PC-3 (cell line): ENCODE data around the gene ZBTB12. TPM values are rescaled to one million over a fixed set of nuclear protein-coding genes. Genes with fewer than 3 reads are reported as not detected.
A peak's percentile ranks its signal among the peaks of the same experiment; 100 is the strongest.
"Not testable (repeated sequence)": the region's sequence is repeated elsewhere in the genome, so short reads cannot be mapped to it uniquely, and the experiment has no call there.

Experiments used
- ATAC-seq: fragments of 200-7000 bp; cut with Tn5 transposase; 2 replicates; pipeline ENCODE4 v1.9.1; 2020; ENCODE audit warnings: mild to moderate bottlenecking, moderate library complexity
- BruUV-seq: library from RNA; stranded (reverse); fragments of 400-500 nt; replicated peaks from 2 replicates; lab custom pipeline; 2021; lab: Mats Ljungman, UMichigan
- CTCF ChIA-PET: fragments of 300-600 bp; sonication (Branson Sonifier 250); formaldehyde crosslinking; loops from one replicate; lab custom pipeline; 2022; ENCODE audit warnings: antibody characterized with exemption; lab: Charles Lee
- POLR2A ChIA-PET: fragments of 300-600 bp; sonication (Branson Sonifier 250); formaldehyde crosslinking; loops from one replicate; lab custom pipeline; 2022; ENCODE audit warnings: antibody characterized with exemption; ENCODE audit not compliant: unreplicated experiment; lab: Charles Lee
- DNase-seq: peaks from one replicate; pipeline ENCODE4 v3.0.0-alpha.2; 2015
- H2AFZ ChIP-seq: fragments of 300-600 bp; sonication (generic); 2 replicates; pipeline ENCODE4 v1.6.0; 2016; ENCODE audit warnings: antibody characterized with exemption, low read length
- H3F3A ChIP-seq: fragments of 300-600 bp; sonication (generic); one replicate; pipeline ENCODE4 v1.6.0; 2017; ENCODE audit warnings: antibody characterized with exemption, low read length, control low read depth, mild to moderate bottlenecking; ENCODE audit not compliant: unreplicated experiment
- H3K27ac ChIP-seq: fragments of 300-600 bp; sonication (generic); 2 replicates; pipeline ENCODE4 v1.5.1; 2016; ENCODE audit warnings: mild to moderate bottlenecking, low read length
- H3K27me3 ChIP-seq: fragments of 300-600 bp; sonication (generic); 2 replicates; pipeline ENCODE4 v1.6.1; 2016; ENCODE audit warnings: low read length, mixed read lengths
- H3K36me3 ChIP-seq: fragments of 300-600 bp; sonication (generic); 2 replicates; pipeline ENCODE4 v1.6.1; 2016; ENCODE audit warnings: low read depth, mixed run types, low read length, mixed read lengths
- H3K4me1 ChIP-seq: fragments of 300-600 bp; sonication (generic); 2 replicates; pipeline ENCODE4 v1.5.1; 2016; ENCODE audit warnings: low read length; ENCODE audit not compliant: insufficient read depth
- H3K4me2 ChIP-seq: fragments of 300-600 bp; sonication (generic); 2 replicates; pipeline ENCODE4 v1.6.0; 2016; ENCODE audit warnings: low read length
- H3K4me3 ChIP-seq: fragments of 300-600 bp; sonication (generic); 2 replicates; pipeline ENCODE4 v1.5.1; 2016; ENCODE audit warnings: mild to moderate bottlenecking, low read length, mixed read lengths
- H3K79me2 ChIP-seq: fragments of 300-600 bp; sonication (generic); 2 replicates; pipeline ENCODE4 v1.6.1; 2017; ENCODE audit warnings: low read length, mixed read lengths
- H3K9ac ChIP-seq: fragments of 300-600 bp; sonication (generic); 2 replicates; pipeline ENCODE4 v1.6.0; 2016; ENCODE audit warnings: mild to moderate bottlenecking, low read length
- H3K9me2 ChIP-seq: fragments of 300-600 bp; sonication (generic); replicated peaks from 2 replicates; pipeline ENCODE4 v1.6.1; 2016; ENCODE audit warnings: mixed run types, low read length, mixed read lengths
- H3K9me3 ChIP-seq: fragments of 300-600 bp; sonication (generic); 2 replicates; pipeline ENCODE4 v1.6.1; 2016; ENCODE audit warnings: low read length, mixed read lengths
- H4K20me1 ChIP-seq: fragments of 300-600 bp; sonication (generic); 2 replicates; pipeline ENCODE4 v1.6.1; 2016; ENCODE audit warnings: low read length, mixed read lengths
- EZH2 ChIP-seq: fragments of 300-600 bp; sonication (generic); IDR thresholded peaks from one replicate; pipeline ENCODE4 v1.6.1; 2017; ENCODE audit warnings: antibody characterized with exemption, mild to moderate bottlenecking, low read length; ENCODE audit not compliant: unreplicated experiment
- EZH2phosphoT487 ChIP-seq: fragments of 300-600 bp; sonication (generic); IDR thresholded peaks from 2 replicates; pipeline ENCODE4 v1.6.1; 2018; ENCODE audit warnings: mild to moderate bottlenecking, antibody characterized with exemption, low read length, borderline replicate concordance
- intact Hi-C: fragments of 100-400 bp; cut with micrococcal nuclease; formaldehyde crosslinking; loops from 2 replicates; pipeline ENCODE4 v1.9.0; 2023
- total RNA-seq: library from RNA; depleted of rRNA; stranded (reverse); fragments of >200 nt; gene quantifications from 2 replicates; pipeline ENCODE4 v1.2.3, GENCODE V29; 2014
- TF ChIP-seq, protein P1 (sequence below): fragments of 300-600 bp; sonication (generic); conservative IDR thresholded peaks from 2 replicates; pipeline ENCODE4 v1.5.1; 2017; ENCODE audit warnings: antibody characterized with exemption, low read depth, mild to moderate bottlenecking, low read length

The ZBTB12 gene
- total RNA-seq, 1 experiment from 2014 or later, result 5.4 TPM

DNA sequence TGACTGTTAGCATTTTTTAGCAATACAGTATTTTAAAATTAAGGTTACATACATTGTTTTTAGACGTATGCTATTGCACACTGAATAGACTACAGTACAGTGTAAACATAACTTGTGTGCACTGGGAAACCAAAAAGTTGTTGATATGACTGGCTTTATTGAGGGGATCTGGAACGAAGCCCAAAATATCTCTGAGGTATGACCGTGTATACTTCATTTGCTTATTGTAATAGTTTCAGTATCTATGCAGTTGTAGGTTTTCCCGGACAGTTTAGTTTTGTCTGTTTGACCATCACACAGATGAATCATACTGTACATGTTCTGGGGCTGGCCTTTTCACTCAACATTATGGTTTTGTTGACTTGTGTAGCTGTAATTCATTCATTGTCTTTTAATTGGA is 6.9 kb upstream of the ZBTB12 start:
- no TSS peak for BruUV-seq
- no peaks in the 10 kb centered on the region for H3K27me3 ChIP-seq
- DNase-seq (peak; percentile 87), ATAC-seq (peak; percentile 82)
- no peak overlapping the region for H2AFZ ChIP-seq
- TF ChIP-seq EZH2 (no peak), EZH2phosphoT487 (no peak)
- TF ChIP-seq, protein P1, sequence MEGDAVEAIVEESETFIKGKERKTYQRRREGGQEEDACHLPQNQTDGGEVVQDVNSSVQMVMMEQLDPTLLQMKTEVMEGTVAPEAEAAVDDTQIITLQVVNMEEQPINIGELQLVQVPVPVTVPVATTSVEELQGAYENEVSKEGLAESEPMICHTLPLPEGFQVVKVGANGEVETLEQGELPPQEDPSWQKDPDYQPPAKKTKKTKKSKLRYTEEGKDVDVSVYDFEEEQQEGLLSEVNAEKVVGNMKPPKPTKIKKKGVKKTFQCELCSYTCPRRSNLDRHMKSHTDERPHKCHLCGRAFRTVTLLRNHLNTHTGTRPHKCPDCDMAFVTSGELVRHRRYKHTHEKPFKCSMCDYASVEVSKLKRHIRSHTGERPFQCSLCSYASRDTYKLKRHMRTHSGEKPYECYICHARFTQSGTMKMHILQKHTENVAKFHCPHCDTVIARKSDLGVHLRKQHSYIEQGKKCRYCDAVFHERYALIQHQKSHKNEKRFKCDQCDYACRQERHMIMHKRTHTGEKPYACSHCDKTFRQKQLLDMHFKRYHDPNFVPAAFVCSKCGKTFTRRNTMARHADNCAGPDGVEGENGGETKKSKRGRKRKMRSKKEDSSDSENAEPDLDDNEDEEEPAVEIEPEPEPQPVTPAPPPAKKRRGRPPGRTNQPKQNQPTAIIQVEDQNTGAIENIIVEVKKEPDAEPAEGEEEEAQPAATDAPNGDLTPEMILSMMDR, result no peak
- H3K4me2 ChIP-seq, result peak overlapping the region; percentile 28
- intact Hi-C loops, result loop anchor here (10.0 kb wide), 1 partner anchor 206 kb away; no protein-coding TSS in a partner anchor
- H3K36me3 ChIP-seq, result no peaks in the 10 kb centered on the region
- H3K4me3 ChIP-seq, result no peak overlapping the region
- H3K9me3 ChIP-seq, result no peaks in the 10 kb centered on the region
- H3F3A ChIP-seq, result no peaks in the 10 kb centered on the region
- no peak overlapping the region for H3K9ac ChIP-seq
- POLR2A ChIA-PET, result no interaction called here
- peaks cover 33% of the 10 kb centered on the region for H3K4me1 ChIP-seq
- H3K79me2 ChIP-seq, result no peaks in the 10 kb centered on the region
- H3K9me2 ChIP-seq, result no peaks in the 10 kb centered on the region
- H4K20me1 ChIP-seq, result no peaks in the 10 kb centered on the region
- CTCF ChIA-PET, result no interaction called here
- peak overlapping the region; percentile 46 for H3K27ac ChIP-seq

DNA sequence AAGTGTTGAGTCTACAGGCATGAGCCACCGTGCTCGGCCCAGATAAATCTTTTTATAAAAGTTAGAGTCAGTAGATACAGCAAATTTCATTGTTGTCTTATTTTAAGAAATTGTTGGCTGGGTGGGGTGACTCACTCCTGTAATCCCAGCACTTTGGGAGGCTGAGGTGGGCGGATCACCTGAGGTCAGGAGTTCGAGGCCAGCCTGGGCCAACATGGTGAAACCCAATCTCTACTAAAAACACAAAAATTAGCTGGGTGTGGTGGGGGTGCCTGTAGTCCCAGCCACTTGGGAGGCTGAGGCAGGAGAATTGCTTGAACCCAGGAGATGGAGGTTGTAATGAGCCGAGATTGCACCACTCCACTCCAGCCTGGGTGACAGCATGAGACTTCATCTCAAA is 6.4 kb upstream of the ZBTB12 start:
- H3K9me3 ChIP-seq, H3K9me2 ChIP-seq, POLR2A ChIA-PET, H3K27me3 ChIP-seq, H3F3A ChIP-seq, H3K79me2 ChIP-seq, H4K20me1 ChIP-seq, CTCF ChIA-PET, H3K36me3 ChIP-seq, ATAC-seq, DNase-seq, H3K4me3 ChIP-seq, H2AFZ ChIP-seq, H3K9ac ChIP-seq, BruUV-seq: not testable (repeated sequence)
- intact Hi-C loops, result loop anchor here (10.0 kb wide), 1 partner anchor 207 kb away; no protein-coding TSS in a partner anchor
- Histone ChIP-seq H3K27ac (peak overlapping the region; percentile 46), H3K4me1 (peaks cover 33% of the 10 kb centered on the region), H3K4me2 (peak overlapping the region; percentile 28)

DNA sequence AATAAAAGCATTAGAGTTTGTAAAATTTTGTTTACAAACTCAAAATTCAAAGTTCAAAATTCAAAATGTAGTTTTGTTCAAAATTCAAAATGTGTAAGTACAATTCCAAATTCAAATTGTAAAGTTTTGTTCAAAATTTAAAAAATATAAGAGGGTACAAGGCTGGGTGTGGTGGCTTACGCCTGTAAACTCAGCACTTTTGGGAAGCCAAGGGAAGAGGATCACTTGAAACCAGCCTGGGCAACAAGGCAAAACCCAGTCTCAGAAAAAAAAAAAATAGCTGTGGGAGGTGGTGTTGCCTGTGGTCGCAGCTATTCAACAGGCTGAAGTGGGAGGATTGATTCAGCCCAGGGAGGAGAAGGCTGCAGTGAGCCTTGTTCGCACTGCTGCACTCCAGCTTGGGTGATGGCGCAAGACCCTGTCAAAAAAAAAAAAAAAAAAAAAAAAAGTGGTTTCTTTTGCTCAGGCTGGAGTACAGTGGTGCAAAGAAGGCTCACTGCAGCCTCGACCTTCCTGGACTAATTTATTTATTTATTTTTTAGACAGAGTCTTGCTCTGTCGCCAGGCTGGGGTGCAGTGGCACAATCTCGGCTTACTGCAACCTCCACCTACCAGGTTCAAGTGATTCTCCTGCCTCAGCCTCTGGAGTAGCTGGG is 5.4 kb upstream of the ZBTB12 start:
- no peaks in the 10 kb centered on the region for H3K9me3 ChIP-seq
- no peak overlapping the region for H3K4me2 ChIP-seq
- no peaks in the 10 kb centered on the region for H4K20me1 ChIP-seq
- ChIA-PET POLR2A (interaction anchor here (0.6 kb wide), 1 partner anchor 462 kb away, joined by 6 read pairs; no protein-coding TSS in a partner anchor), CTCF (interaction anchor here (0.7 kb wide), 1 partner anchor 228 kb away, joined by 17 read pairs; no protein-coding TSS in a partner anchor)
- BruUV-seq, result no TSS peak
- ATAC-seq, result no peak
- H3F3A ChIP-seq, result no peaks in the 10 kb centered on the region
- H3K79me2 ChIP-seq, result no peaks in the 10 kb centered on the region
- H3K36me3 ChIP-seq, result no peaks in the 10 kb centered on the region
- H3K9ac ChIP-seq, result no peak overlapping the region
- DNase-seq, result no peak
- H2AFZ ChIP-seq, result no peak overlapping the region
- H3K27ac ChIP-seq, result no peak overlapping the region
- H3K4me1 ChIP-seq, result peaks cover 39% of the 10 kb centered on the region
- intact Hi-C loops, result loop anchor here (10.0 kb wide), 1 partner anchor 208 kb away; no protein-coding TSS in a partner anchor
- no peak overlapping the region for H3K4me3 ChIP-seq
- no peaks in the 10 kb centered on the region for H3K27me3 ChIP-seq
- TF ChIP-seq EZH2phosphoT487, result no peak
- H3K9me2 ChIP-seq, result no peaks in the 10 kb centered on the region

DNA sequence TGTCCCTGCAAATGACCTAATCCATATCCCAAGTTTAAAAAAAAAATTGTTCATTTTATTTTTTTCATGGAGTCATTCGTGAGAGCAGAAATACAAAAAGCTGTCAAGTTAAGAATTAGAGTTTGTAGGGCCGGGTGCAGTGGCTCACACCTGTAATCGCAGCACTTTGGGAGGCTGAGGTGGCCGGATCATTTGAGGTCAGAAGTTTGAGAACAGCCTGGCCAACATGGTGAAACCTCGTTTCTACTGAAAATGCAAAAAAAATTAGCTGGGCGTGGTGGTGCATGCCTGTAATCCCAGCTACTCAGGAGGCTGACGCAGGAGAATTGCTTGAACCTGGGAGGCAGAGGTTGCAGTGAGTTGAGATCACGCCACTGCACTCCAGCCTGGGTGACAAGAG is 4.8 kb upstream of the ZBTB12 start:
- not testable (repeated sequence) for H3K27ac ChIP-seq, H3K4me2 ChIP-seq, BruUV-seq, H3K36me3 ChIP-seq, H3F3A ChIP-seq, H3K79me2 ChIP-seq, H3K9me2 ChIP-seq, H2AFZ ChIP-seq, DNase-seq, H3K27me3 ChIP-seq, ATAC-seq, H4K20me1 ChIP-seq, H3K9ac ChIP-seq, H3K9me3 ChIP-seq, H3K4me3 ChIP-seq
- ChIA-PET POLR2A (interaction anchor here (0.6 kb wide), 1 partner anchor 463 kb away, joined by 6 read pairs; no protein-coding TSS in a partner anchor), CTCF (interaction anchor here (0.7 kb wide), 1 partner anchor 229 kb away, joined by 17 read pairs; no protein-coding TSS in a partner anchor)
- peaks cover 37% of the 10 kb centered on the region for H3K4me1 ChIP-seq
- intact Hi-C loops, result loop anchor here (10.0 kb wide), 1 partner anchor 208 kb away; no protein-coding TSS in a partner anchor
